Trophoblast cell (in vitro differentiated cells and primary cell): ENCODE measurements around the gene SLC24A4.

Experiments used
- DNase-seq, 2 donors: peaks; one replicate each; pipeline ENCODE4 v3.0.0-alpha.2; 2016
- H2AFZ ChIP-seq: 2 replicates; pipeline ENCODE4 v1.6.1; 2013; ENCODE audit warnings: low read length, moderate library complexity, mild to moderate bottlenecking; ENCODE audit not compliant: insufficient read depth, poor library complexity
- H2AK5ac ChIP-seq: 2 replicates; pipeline ENCODE4 v1.6.1; 2013; ENCODE audit warnings: mild to moderate bottlenecking, low read length
- H2BK120ac ChIP-seq: 2 replicates; pipeline ENCODE4 v1.6.1; 2013; ENCODE audit warnings: low read length, mild to moderate bottlenecking, moderate library complexity; ENCODE audit not compliant: insufficient read depth, poor library complexity
- H2BK12ac ChIP-seq: 2 replicates; pipeline ENCODE4 v1.6.1; 2013; ENCODE audit warnings: mild to moderate bottlenecking, low read length, moderate library complexity
- H2BK5ac ChIP-seq: 2 replicates; pipeline ENCODE4 v1.6.1; 2013; ENCODE audit warnings: low read length, low read depth, moderate library complexity, mild to moderate bottlenecking; ENCODE audit not compliant: poor library complexity
- H3K14ac ChIP-seq: 2 replicates; pipeline ENCODE4 v1.6.1; 2013; ENCODE audit warnings: mild to moderate bottlenecking, low read length
- H3K18ac ChIP-seq: 2 replicates; pipeline ENCODE4 v1.6.1; 2013; ENCODE audit warnings: mild to moderate bottlenecking, low read length
- H3K23ac ChIP-seq: 2 replicates; pipeline ENCODE4 v1.6.1; 2013; ENCODE audit warnings: low read length
- H3K27ac ChIP-seq: 2 replicates; pipeline ENCODE4 v1.5.1; 2013; ENCODE audit warnings: low read depth, mild to moderate bottlenecking, inconsistent platforms, low read length, moderate library complexity
- H3K27me3 ChIP-seq: 2 replicates; pipeline ENCODE4 v1.6.1; 2013; ENCODE audit warnings: inconsistent platforms, mild to moderate bottlenecking, low read length, moderate library complexity; ENCODE audit not compliant: insufficient read depth
- H3K36me3 ChIP-seq, 2 experiments: 1 replicate in 1 of 2; 2 replicates in 1 of 2; pipeline ENCODE4 v1.6.1; 2013; ENCODE audit warnings: low read length in 2 of 2, mild to moderate bottlenecking in 2 of 2, moderate library complexity in 1 of 2; ENCODE audit not compliant: insufficient read depth in 2 of 2, control insufficient read depth in 1 of 2
- H3K4ac ChIP-seq: 2 replicates; pipeline ENCODE4 v1.6.1; 2013; ENCODE audit warnings: low read depth, mild to moderate bottlenecking, low read length, moderate library complexity
- H3K4me1 ChIP-seq, 2 experiments: 1 replicate in 1 of 2; 2 replicates in 1 of 2; pipeline ENCODE4 v1.6.1; 2013; ENCODE audit warnings: low read length in 2 of 2, mild to moderate bottlenecking in 2 of 2, moderate library complexity in 1 of 2; ENCODE audit not compliant: insufficient read depth in 2 of 2, control insufficient read depth in 1 of 2
- H3K4me2 ChIP-seq: 2 replicates; pipeline ENCODE4 v1.6.1; 2013; ENCODE audit warnings: inconsistent platforms, mild to moderate bottlenecking, low read length, moderate library complexity
- H3K4me3 ChIP-seq: 2 replicates; pipeline ENCODE4 v1.5.1; 2013; ENCODE audit warnings: mild to moderate bottlenecking, low read depth, low read length, inconsistent platforms
- H3K79me1 ChIP-seq: one replicate; pipeline ENCODE4 v1.6.1; 2013; ENCODE audit warnings: low read length
- H3K79me2 ChIP-seq: 2 replicates; pipeline ENCODE4 v1.6.1; 2013; ENCODE audit warnings: low read length, mild to moderate bottlenecking; ENCODE audit not compliant: control insufficient read depth, insufficient read depth, poor library complexity
- H3K9ac ChIP-seq: 2 replicates; pipeline ENCODE4 v1.6.1; 2013; ENCODE audit warnings: mild to moderate bottlenecking, low read length
- H3K9me3 ChIP-seq: 2 replicates; pipeline ENCODE4 v1.6.1; 2013; ENCODE audit warnings: low read depth, mild to moderate bottlenecking, control low read depth, inconsistent platforms, low read length; ENCODE audit not compliant: insufficient read depth
- H4K12ac ChIP-seq: 2 replicates; pipeline ENCODE4 v1.6.1; 2013; ENCODE audit warnings: low read depth, mild to moderate bottlenecking, low read length, moderate library complexity
- H4K8ac ChIP-seq: 2 replicates; pipeline ENCODE4 v1.6.1; 2013; ENCODE audit warnings: low read depth, mild to moderate bottlenecking, low read length, moderate library complexity
- H4K91ac ChIP-seq: one replicate; pipeline ENCODE4 v1.6.1; 2013; ENCODE audit warnings: low read depth, mild to moderate bottlenecking, low read length, moderate library complexity
- WGBS: extraction: QIAGEN DNeasy Blood & Tissue Kit; methylation state at CpG from one replicate; pipeline ENCODE4 v1.1.7; 2013; ENCODE audit warnings: missing lambda C conversion rate; ENCODE audit not compliant: insufficient read length, insufficient coverage; ENCODE audit errors: extremely low coverage; 5-methylcytosine and 5-hydroxymethylcytosine counted together

Gene SLC24A4

DNA sequence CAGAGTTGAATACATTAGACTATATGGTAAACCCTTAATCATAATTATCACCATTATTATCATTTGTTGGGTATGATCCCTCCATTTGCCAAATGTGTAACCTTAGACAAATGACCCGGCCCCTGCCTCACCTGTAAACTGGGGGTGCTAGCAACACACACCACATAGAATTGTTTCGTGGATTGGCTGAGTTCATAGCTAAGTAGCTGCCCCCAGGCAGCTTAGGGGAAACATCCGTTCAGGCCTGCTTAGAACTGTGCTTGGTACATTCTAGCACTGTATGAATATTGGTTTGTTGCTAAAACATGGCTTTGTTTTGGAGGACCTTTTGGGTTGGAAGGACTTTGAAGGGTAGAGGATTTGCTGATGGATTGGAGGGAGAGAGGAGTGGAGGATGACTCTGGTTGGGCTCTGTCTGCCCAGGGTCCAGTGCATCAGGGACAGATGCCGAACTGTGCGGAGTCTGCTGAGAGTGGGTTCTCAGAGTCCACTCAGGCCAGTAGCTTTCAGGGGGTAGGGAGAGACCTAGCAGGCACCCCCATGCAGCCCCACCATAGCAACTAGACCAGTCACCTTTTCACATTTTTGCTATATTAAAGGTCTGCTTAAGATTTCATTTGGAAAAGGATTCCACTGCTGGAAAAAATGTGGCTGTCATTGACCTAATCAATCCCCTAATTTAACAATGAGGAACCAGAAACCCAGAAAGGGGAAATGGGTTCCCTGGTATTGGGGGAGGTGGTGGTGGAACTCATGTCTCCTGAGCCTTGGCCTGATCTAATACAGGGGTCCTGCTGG lies 192.8 kb downstream of the SLC24A4 start:
- Histone ChIP-seq H4K8ac (no peak overlapping the region), H3K36me3 (no peaks in the 10 kb centered on the region), H2BK5ac (no peak overlapping the region), H3K4ac (no peak overlapping the region), H4K91ac (no peak overlapping the region), H2AFZ (no peak overlapping the region), H2AK5ac (no peak overlapping the region), H3K18ac (no peak overlapping the region), H2BK12ac (no peak overlapping the region), H3K27ac (no peak overlapping the region), H3K14ac (no peak overlapping the region), H2BK120ac (no peak overlapping the region), H3K9ac (no peak overlapping the region), H3K4me3 (no peak overlapping the region), H4K12ac (no peak overlapping the region), H3K79me2 (peaks cover 18% of the 10 kb centered on the region), H3K23ac (no peak overlapping the region), H3K4me2 (no peak overlapping the region), H3K79me1 (peaks cover 27% of the 10 kb centered on the region), H3K4me1 (peaks cover 11 to 24% of the 10 kb centered on the region in 2 experiments), H3K9me3 (no peaks in the 10 kb centered on the region), H3K27me3 (peaks cover 3% of the 10 kb centered on the region)
- no CpG with 5 or more reads among the region's 5 CpGs for WGBS
- no peak for DNase-seq

DNA sequence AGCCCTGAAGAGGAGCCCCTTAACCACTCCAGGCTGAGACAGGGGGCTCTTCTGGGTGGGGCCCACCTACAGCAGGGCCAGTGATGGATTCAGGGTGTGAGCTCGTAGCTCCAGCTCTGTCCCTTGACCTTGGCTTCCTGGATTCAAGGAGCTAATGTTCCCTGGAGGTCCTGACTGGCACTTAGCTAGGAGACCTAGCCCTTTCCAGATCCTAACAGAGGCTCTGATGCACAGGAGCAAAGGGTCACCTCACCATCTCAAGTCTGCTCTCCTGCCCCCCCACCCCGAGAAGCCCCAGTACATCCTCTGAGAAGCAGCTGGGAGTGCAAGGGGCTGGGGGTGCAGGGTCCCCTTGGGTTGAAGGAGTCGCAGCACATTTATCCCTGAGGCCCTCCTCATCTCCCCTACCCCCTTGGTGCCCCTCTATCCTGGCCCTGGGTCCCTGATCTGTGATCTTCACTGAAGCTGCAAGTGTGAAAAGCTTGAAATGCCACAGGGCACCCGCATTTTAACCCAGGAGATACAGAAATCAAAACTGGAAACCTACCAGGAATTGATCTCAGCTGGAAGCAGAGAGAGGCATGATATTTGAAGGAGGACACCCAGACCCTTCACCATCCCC lies 193.5 kb downstream of the SLC24A4 start:
- WGBS: no CpG with 5 or more reads among the region's 4 CpGs

DNA sequence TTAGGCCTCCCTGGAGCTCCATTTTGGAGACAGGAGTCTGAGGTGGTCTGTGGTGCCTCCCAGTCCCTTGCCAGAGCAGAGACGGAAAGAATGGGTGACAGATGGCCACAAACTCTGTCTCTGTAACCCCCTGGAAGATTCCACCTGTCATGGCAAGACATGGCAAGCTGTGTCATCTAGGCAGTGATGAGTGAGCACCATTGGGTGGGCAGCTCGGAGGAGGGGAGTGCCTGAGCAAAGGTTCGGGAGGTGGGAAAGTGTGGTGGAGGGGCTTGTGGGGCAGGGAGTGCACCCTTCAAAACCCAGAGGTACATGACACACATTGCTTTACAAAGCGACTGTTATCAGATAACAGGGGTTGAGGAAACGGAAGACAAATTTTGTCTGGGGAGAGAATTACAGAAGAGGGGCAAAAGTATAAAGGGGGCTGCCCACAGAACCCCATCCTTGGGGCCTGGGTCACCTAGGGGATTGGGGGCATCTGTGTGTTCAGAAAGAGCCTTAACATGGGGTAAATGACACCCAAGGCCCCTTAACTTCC lies 194.1 kb downstream of the SLC24A4 start:
- WGBS: no CpG with 5 or more reads among the region's 5 CpGs
- Histone ChIP-seq H3K79me1 (peaks cover 20% of the 10 kb centered on the region), H2AK5ac (no peak overlapping the region), H3K27ac (no peak overlapping the region), H3K79me2 (peaks cover 17% of the 10 kb centered on the region), H3K9me3 (no peaks in the 10 kb centered on the region), H4K91ac (no peak overlapping the region), H2BK120ac (no peak overlapping the region), H3K36me3 (no peaks in the 10 kb centered on the region), H3K4me1 (peaks cover 5 to 16% of the 10 kb centered on the region in 2 experiments), H2BK5ac (no peak overlapping the region), H3K4ac (no peak overlapping the region), H3K27me3 (peaks cover 3% of the 10 kb centered on the region), H3K14ac (no peak overlapping the region), H3K23ac (no peak overlapping the region), H4K8ac (no peak overlapping the region), H3K9ac (no peak overlapping the region), H4K12ac (no peak overlapping the region), H2AFZ (no peak overlapping the region), H3K4me3 (no peak overlapping the region), H2BK12ac (no peak overlapping the region), H3K4me2 (no peak overlapping the region), H3K18ac (peak overlapping the region; percentile 29)
- DNase-seq: no peak

More for the DNA sequence above, 193.5 kb downstream of the SLC24A4 start:
- Histone ChIP-seq H3K27ac (no peak overlapping the region), H2AK5ac (no peak overlapping the region), H2AFZ (no peak overlapping the region), H3K79me2 (peaks cover 17% of the 10 kb centered on the region), H3K4me1 (peaks cover 5 to 18% of the 10 kb centered on the region in 2 experiments), H3K79me1 (peaks cover 20% of the 10 kb centered on the region), H4K12ac (no peak overlapping the region), H3K23ac (no peak overlapping the region), H3K4me2 (no peak overlapping the region), H3K14ac (no peak overlapping the region), H3K18ac (no peak overlapping the region), H2BK5ac (no peak overlapping the region), H3K36me3 (no peaks in the 10 kb centered on the region), H4K91ac (no peak overlapping the region), H3K27me3 (peaks cover 3% of the 10 kb centered on the region), H2BK120ac (no peak overlapping the region), H3K4me3 (no peak overlapping the region), H4K8ac (no peak overlapping the region), H3K4ac (no peak overlapping the region), H3K9ac (no peak overlapping the region), H2BK12ac (no peak overlapping the region), H3K9me3 (no peaks in the 10 kb centered on the region)
- DNase-seq: no peak

DNA sequence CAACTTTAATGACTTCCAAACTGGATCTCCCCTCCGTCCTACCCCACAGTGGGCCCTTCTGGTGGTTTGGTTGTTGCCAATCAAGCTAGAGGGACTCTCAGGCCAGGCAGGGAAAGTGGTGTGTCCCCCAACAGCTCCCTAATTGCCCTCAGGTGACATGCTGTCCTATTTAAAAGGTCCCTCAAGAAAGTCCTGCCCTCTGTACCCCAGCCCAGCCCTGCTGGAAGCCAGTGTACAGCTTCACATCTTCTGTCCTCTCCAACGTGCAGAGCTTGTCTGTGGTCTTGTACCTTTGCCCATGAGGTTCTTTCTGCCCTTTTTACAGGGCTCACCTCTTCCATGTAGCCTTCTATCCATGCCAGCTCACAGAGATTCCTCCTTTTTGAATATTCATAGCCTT lies 194.8 kb downstream of the SLC24A4 start:
- Histone ChIP-seq H4K12ac (no peak overlapping the region), H2AFZ (no peak overlapping the region), H2BK12ac (no peak overlapping the region), H2BK120ac (no peak overlapping the region), H4K8ac (no peak overlapping the region), H3K14ac (no peak overlapping the region), H3K27me3 (peaks cover 3% of the 10 kb centered on the region), H3K27ac (no peak overlapping the region), H3K23ac (no peak overlapping the region), H3K4me2 (no peak overlapping the region), H4K91ac (no peak overlapping the region), H3K4me1 (peaks cover 5 to 12% of the 10 kb centered on the region in 2 experiments), H3K79me2 (peaks cover 17% of the 10 kb centered on the region), H2BK5ac (no peak overlapping the region), H3K79me1 (peaks cover 18% of the 10 kb centered on the region), H3K9ac (no peak overlapping the region), H3K9me3 (no peaks in the 10 kb centered on the region), H2AK5ac (no peak overlapping the region), H3K4ac (peak overlapping the region; percentile 21), H3K4me3 (no peak overlapping the region), H3K36me3 (no peaks in the 10 kb centered on the region), H3K18ac (no peak overlapping the region)
- WGBS: no CpG with 5 or more reads among the region's 2 CpGs
- DNase-seq: no peak
